OCI-LY3 (cell line): ENCODE measurements around the gene MSRB2.

Experiments
- CTCF ChIP-seq: fragments of 200-600, 300-600 bp; sonication (generic); IDR thresholded peaks from 2 replicates; pipeline ENCODE4 v1.5.1; 2014; ENCODE audit warnings: antibody characterized with exemption, low read length, low read depth
- EZH2phosphoT487 ChIP-seq: fragments of 200-600 bp; shearing (Covaris generic); IDR thresholded peaks from 2 replicates; pipeline ENCODE4 v1.6.1; 2018; ENCODE audit warnings: antibody characterized with exemption, mixed run types, low read depth

GRCh38 chr10:23100331-23101030 is 5.1 kb downstream of the MSRB2 start:
- TF ChIP-seq CTCF = no peak
- no peak for TF ChIP-seq EZH2phosphoT487
